NCI-H2081 (cell line): ENCODE data around the gene NLRP3.
"Not testable (repeated sequence)": the region's sequence is repeated elsewhere in the genome, so short reads cannot be mapped to it uniquely, and the experiment has no call there.

Experiments used
- DNase-seq, 2 experiments: peaks; one replicate each; lab custom pipeline; 2025; lab: John Stamatoyannopoulos, UW

NLRP3 gene

DNA sequence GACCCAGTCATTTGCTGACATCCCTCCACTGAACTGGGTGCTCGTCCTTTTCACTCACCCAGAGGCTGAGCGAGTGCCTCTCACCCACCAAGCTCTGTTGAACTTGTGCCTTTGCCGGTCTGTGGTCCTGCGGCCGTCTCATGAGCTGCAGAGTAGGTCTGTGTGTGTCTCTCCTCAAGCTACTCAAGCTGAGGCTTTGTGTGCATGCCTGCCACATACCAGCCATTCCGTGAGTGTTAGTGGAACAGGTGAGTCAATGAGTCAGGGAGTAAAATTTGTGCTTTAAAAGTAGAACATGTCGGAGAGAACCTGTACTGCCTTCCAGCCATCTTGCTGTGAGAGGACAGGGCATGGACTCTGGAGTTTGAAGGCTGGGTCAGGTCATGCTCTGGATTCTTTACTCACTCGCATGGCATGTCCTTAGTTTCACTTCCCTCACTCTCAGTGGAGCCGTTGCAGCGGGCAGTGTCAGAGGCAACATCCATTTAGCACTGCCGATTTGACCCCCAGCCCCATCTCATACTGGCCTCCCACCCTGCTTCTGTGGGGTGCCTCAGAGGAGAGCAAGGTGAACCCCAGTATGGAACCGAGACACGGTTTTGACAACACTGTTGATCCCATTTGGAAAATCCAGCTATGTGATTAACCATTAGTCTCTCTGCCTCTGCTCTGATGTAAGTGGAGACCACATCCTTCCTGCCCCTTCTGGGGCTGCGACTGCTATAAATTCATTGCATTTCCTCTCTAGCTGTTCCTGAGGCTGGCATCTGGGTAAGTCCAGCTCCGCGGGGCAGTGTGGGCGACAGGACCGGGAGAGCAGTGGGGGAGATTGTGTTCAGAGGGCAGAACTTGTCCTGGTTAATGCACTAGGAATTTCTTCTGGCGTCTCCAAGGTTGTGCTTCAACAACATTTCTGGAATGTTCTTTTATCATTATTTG is at the start of gene NLRP3:
TSS of gene NLRP3 (plus strand) at position 751 of the 939 bp plus-strand sequence. CDS start 2,628 bp downstream, outside the sequence.
- no peak for DNase-seq

DNA sequence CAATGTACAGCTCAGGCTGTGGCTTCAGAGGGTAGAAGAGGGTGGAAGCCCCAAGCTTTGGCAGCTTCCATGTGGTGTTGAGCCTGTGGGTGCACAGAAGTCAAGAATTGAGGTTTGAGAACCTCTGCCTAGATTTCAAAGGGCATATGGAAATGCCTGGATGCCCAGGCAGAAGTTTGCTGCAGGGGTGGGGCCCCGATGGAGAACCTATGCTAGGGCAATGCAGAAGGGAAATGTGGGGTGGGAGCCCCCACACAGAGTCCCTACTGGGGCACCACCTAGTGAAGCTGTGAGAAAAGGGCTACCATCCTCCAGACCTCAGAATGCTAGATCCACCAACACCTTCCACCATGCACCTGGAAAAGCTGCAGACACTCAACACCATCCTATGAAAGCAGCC is 49.6 kb upstream of the NLRP3 start:
- DNase-seq, result not testable (repeated sequence)

DNA sequence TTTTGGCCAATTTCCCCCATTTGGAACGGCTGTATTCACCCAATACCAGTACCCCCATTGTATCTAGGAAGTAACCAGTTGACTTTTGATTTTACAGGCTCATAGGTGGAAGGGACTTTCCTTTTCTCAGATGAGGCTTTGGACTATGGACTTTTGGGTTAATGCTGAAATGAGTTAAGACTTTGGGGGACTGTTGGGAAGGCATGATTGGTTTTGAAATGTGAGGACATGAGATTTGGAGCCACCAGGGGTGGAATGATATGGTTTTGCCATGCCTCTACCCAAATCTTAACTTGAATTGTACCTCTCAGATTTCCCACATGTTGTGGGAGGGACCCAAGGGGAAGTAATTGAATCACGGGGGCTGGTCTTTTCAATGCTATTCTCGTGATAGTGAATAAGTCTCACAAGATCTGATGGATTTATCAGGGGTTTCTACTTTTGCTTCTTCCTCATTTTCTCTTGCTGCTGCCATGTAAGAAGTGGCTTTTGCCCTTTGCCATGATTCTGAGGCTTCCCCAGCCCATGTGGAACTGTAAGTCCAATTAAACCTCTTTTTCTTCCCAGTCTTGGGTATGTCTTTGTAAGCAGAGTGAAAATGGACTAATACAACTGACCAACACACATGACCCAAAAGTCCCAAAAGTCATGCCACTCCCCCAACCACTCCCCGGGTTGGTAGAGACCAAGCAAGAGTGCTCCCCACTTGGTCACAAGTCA is 48.9 kb upstream of the NLRP3 start:
- no peak for DNase-seq

DNA sequence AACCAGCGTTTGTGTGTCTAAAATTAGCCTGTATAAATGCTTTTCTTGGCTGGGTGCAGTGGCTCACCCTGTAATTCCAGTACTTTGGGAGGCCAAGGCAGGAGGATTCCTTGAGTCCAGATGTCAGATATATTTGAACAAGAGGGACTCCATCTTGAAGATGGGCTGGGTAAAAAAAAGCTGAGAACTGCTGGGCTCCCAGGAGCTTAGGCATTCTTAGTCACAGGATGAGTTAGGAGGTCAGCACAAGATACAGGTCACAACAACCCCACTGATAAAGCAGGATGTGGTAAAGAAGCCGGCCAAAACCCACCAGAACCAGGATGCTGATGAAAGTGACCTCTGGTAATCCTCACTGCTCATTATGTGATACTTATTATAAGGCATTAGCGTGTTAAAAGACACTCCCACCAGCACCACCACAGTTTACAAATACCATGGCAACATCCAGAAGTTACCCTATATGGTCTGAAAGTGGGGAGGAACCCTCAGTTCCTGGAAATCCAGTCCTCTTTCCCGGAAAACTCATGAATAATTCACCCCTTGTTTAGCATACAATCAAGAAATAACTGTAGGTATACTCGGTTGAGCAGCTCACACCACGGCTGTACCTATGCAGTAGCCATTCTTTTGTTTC is 48.1 kb upstream of the NLRP3 start:
- DNase-seq, result no peak

DNA sequence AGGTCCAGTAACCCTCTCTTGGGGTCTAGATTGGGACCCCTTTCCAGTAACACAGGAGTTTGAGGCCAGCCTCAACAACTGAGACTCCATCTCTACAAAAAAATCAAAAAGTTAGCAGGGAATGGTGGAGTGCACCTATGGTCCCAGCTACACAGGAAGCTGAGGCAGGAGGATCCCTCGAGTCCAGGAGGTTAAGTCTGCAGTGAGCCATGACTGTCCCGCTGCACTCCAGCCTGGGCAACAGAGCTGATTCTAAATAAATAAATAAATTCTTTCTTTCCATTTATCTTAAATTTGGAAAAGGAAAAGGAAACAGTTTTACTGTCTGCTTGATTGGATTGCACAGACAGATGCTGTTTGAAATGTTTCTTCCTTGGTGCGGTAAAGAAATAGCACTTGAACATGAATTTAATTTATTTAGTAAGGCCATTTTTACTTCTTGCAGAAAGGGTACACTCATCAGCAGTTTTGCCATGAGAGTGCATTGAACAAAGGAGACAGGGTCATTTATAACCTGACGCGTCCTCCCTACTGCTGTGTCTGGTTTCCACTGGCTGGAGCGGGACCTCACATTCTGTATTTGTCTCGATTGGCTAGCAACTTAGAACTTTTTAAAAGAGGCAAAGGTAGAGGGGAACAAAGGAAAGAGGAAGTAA is 47.4 kb upstream of the NLRP3 start:
- DNase-seq, result no peak

DNA sequence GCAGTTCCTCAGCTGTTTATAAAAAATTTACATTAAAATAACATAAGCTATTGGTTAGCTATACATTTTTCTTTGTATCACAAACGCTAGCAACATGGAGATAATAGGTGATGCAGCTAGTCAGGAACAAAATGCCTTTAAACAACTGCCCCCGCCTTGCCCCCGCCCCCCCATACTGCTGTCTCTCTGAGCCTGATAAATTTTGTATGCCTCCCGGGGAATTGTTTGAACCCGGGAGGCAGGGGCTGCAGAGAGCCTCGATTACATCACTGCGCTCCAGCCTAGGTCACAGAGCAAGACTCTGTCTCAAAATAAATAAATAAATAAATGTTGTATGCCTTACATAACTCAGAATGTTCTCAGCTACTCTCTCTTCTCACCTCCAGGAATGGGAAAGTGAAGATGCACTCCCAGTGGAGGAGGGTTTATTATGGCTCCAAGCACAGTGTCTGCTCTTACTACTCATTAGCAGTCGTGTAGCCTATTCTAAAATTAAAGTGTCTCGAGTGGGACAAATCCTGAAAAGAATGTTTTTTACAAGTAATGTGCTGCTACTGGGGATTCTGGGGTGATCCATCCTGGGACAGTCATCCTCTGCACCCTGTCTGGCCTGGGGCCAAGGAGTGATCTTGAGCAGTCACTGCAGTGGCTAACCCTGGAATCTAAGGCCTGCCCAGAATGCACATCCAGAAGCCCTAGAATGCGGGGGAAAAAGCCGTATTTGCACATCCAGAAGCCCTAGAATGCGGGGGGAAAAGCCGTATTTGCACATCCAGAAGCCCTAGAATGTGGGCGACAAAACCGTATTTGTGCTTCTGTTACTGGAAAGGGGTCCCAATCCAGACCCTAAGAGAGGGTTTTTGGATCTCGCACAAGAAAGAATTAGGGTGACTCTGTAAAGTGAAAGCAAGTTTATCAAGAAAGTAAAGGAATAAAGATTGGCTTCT is 44.9 kb upstream of the NLRP3 start:
- DNase-seq, result no peak

DNA sequence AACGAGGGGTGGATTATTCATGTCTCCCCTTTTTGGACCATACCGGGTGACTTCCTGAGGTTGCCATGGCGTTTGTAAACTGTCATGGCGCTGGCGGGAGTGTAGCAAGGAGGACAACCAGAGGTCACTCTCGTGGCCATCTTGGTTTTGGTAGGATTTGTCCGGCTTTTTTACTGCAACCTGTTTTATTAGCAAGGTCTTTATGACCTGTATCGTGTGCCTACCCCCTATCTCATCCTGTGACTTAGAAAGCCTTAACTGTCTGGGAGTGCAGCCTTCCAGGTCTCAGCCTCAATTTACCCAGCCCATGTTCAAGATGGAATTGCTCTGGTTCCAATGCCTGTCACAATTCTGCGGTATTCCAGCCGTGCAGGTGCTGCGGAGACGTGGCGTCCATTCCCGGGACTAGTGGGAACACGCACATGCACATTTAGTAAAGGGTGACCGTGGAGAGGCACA is 44.1 kb upstream of the NLRP3 start:
- DNase-seq, result no peak

DNA sequence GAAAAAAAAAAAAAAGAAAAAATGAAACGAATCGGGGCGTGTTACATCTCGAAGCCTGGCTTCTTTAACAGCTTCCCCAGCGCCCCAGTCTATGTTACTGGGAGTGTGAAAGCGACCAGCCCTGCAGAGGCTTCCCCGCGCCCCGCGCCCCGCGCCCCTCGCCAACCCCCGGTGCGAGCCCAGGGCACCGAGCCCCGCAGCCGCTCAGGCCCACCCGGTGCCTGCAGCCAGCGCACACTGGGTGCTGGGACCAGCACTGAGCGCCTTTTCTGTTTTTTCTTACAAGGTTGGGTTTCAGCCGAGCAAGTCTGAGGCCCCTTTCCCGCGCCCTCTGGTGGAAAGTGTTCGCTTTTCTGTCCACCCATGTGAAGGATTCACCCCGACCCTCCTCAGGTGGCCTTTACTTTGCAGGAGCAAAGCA is 42.2 kb upstream of the NLRP3 start:
- no peak for DNase-seq

DNA sequence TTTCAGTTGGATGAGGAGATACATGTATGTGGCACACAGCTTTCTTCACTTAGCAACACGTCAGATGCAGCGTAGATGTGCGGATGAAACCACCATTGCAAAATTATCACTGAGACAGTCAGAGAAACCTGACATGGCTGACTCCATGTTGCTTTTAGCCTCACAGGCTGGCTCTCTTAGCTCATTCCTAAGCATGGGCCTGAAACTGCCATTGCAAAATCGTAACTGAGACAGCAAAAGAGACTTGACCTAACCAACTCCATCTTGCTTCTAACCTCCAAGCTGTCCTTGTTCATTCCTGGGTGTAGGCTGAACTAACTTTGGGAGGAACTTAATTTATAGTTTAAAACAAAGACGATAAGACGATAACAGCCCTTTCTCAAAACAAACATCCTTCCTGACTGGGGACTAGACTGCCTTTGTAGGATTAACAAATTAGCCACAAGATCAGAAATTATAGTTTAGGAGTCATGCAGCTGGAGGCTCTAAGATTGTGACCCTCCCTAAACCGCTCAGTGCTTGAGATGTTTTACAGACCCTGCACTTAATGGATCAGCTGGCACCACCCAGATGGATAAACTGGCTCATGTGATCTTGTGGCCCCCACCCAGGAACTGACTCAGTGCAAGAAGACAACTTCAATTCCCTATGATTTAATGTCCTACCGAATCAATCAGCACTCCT is 41.2 kb upstream of the NLRP3 start:
- DNase-seq, result not testable (repeated sequence)

DNA sequence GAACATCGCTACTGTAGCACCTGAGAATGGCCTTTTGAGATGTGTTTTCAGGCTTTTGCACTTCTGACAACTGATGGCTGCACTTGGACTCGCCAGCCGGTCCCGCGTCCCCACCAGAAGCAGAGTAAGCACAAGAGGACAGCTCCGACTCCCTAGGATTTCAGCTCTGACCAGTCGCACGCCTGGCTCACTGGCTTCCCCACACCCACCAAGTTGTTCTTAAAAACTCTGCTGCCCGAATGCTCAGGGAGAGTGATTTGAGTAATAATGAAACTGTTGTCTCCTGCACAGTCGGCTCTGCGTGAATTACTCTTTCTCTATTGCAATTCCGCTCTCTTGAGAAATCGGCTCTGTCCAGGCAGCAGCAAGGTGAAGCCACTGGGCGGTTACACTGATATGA is 40.2 kb upstream of the NLRP3 start:
- DNase-seq, result no peak

DNA sequence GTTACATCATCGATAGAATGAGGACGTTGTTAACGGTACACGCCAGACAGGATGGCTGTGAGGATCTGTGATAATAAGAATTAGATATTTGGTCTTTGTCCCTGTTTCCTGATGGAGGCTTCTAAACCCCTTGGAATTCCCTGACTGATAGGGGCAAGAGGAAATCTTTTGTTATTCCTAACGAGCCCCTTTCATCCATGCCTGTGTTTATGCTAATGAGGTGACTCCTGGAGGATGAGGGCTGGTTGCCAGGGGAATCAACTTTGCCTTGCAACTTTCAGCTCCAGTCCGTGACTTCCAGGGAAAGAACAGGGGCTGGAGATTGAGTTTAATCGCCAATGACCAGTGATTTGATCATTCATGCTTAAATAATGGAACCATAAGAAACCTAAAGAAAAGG is 39.3 kb upstream of the NLRP3 start:
- no peak for DNase-seq

DNA sequence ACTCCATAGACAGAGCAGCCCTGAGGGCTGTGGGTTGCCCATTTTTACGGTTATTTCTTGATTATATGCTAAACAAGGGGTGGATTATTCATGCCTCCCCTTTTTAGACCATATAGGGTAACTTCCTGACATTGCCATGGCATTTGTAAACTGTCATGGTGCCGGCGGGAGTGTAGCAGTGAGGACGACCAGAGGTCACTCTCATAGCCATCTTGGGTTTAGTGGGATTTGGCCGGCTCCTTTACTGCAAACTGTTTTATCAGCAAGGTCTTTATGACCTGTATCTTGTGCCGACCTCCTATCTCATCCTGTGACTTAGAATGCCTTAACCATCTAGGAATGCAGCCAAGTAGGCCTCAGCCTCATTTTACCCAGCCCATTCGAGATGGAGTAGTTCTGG is 38.3 kb upstream of the NLRP3 start:
- DNase-seq, result not testable (repeated sequence)

DNA sequence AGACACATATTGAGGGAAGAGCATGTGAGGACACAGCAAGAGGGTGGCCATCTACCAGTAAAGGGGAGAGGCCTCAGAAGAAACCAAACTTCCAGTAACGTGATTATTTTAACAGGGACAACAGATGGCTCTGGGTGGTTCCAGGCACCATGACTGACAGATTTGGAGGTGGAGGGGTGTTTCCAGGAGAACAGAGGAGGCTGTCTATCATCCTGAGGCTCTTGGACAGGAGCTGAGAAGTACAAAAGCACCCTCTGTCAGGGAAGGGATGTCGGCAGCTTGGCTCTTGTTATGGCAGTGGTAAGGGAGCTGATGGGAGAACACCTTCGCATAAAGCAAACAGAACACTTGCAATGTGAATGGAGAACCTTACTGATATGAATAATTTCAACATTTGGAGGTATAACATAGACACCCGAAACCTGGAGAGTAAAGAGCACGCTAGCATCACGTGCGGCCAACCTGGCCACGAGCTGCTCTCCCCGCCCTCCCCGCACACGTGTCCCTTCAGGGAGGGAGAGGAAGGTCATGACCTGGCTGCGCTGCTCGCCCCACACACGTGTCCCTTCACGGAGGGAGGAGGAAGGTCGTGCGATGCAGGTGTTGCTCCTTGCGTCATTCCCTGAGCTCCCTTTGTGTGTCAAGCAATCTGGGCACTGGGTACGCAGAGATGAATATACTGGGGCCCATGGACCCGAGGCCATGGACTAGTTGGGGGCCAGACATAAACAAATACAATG is 37.5 kb upstream of the NLRP3 start:
- DNase-seq, result no peak

DNA sequence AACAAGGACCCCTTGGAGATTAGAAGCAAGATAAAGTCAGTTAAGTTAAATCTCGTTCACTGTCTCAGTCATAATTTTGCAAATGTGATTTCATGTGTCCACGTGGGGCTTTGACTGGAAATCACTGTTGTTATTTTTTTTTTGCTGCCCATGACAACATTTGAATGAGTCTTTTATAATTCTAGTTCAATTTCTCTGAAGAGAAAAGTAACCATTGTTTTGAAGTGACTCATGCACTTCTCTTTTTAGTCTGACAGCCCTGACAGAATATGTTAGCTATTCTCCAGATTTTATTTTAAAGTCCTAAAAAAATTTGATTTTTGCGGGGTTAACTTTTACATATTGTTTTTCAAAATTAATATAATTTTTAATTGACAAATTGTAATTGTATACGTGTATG is 30.7 kb upstream of the NLRP3 start:
- DNase-seq, result no peak

DNA sequence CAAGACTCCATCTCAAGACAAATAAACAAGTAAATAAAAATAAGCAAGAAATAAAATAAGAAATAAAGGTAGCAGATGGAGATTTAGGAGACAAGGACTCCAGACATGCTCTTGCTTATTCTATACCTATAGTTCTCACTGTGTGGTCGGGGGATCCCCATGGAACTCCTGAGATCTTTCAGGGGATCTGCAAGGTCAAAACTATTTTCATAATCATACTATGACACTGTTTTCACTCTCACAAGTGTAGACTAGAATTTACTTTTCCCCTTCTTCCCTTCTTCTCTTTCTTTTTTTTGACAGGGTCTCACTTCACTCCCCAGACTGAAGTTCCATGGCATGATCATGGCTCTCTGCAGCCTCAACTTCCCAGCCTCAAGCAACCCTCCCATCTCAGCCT is 29.8 kb upstream of the NLRP3 start:
- DNase-seq, result no peak

DNA sequence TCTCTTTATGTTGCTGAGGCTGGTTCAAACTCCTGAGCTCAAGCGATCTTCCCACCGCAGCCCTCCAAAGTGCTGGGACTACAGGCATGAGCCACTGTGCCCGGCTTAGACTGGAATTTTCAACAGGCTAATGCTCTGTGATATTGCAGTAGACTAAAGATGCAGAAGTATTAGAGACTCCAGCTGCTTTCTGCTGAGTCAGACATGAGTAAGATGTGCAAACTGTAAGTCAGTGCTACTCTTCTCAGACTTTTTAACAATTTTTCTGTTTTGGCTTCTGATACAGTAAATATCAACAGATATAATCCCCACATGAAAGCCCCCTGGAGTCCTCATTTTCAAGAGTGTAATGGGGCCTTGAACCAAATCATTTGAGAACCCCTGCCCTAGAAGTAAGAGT is 29.3 kb upstream of the NLRP3 start:
- DNase-seq, result no peak

DNA sequence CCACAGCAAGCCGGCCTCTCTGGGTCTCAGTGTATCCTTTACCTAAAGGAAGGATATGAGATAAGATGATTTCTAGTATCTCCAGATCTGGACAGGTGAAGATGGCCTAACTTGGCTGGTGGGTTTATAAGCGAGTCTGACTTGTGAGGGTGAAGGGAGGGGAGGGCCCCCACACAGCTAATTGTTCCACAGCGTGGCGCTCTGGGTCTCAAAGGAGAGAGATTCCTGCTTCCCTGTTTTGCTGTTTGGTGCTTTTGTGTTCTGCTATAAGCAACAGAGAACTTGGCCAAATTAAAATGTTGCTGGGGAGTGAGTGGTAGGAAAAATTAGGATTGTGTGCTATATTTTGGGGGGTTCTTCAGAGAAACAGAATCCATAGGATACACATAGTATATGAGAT is 28.9 kb upstream of the NLRP3 start:
- no peak for DNase-seq

DNA sequence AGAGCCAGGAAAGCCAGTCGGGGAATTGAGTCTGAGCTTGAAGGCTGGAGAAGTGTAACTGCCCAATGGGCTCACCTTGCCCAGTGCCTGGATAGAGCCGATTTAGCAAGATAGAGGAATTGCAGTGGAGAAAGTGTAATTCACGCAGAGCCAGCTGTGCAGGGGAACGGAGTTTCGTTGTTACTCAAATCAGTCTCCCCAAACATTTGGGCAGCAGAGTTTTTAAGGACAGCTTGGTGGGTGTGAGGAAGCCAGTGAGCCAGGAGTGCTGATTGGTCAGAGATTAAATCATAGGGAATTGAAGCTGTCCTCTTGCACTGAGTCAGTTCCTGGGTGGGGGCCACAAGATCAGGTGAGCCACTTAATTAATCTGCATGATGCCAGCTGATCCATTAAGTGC is 28.4 kb upstream of the NLRP3 start:
- DNase-seq, result no peak

DNA sequence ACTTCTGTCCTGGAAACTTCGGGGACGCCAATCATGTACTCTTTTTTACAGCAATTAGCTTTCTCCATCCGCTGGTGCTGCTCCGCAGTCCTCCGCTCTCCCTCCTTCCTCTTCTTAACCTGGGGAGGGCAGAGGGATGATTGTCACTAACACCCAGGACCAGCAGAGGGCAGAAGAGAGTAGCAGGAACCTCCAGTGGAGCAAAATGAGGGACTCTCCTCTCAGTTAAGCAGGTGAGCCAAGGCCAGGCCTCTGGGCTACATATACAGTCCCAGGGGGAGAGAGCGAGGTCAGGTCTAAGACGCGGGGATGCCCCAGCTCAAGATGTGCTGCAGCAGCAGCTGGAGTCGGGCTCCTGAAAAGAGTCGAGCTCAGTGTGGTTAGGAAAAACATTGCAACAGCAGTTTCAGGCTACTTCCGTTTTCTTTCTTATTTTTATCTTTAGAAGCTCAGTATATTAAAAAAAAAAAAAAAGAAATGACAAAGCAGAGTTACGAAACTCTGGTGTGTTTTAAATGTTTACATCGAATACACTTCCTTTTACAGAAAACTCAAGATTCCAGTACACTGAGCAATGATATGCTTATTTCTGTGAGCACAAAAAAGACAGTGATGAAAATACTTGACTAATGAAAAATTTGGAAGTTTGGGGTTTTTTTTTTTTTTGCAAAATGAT is 25.7 kb upstream of the NLRP3 start:
- DNase-seq, result peak; percentile 84 to 86
